Measurements from ENCODE around the gene PRKAG1.

GRCh38 chr12:49030714-49031572 is 12.4 kb upstream of the PRKAG1 start:
- TF ChIP-seq CTCF (conservative IDR thresholded peaks at IDR 0.05; ENCODE audit: low read depth, low read length) (no peak), EZH2phosphoT487 (IDR thresholded peaks at IDR 0.05; ENCODE audit: borderline replicate concordance, low read length) (no peak)
